ENCODE results near the gene SCN3A. TPM values are rescaled to one million over a fixed set of nuclear protein-coding genes. Genes with fewer than 3 reads are reported as not detected.

SCN3A gene
- total and polyA plus RNA-seq, 2 of the 4 experiments (the other 2 are of a cell fraction): 0.26 to 0.90 TPM

- Histone ChIP-seq H3K9me3 (ENCODE audit: control insufficient read depth, insufficient read depth, low read length) (no peaks in the 10 kb centered on the region), H4K5ac (ENCODE audit: low read depth, low read length) (no peak overlapping the region), H3K4me3 (ENCODE audit: insufficient read depth, low read depth, low read length) (no peak overlapping the region), H3K4me2 (ENCODE audit: low read depth, low read length) (no peak overlapping the region), H4K91ac (ENCODE audit: insufficient read depth, low read depth, low read length) (no peak overlapping the region), H2AK9ac (replicated peaks; ENCODE audit: low read depth, low read length, poor library complexity) (no peak overlapping the region), H3K27me3 (ENCODE audit: control insufficient read depth, insufficient read depth, low read length) (no peaks in the 10 kb centered on the region; the same call in 1 of the 2 replicates), H3K4me1 (ENCODE audit: control insufficient read depth, insufficient read depth, low read length) (no peaks in the 10 kb centered on the region), H3K9ac (ENCODE audit: low read depth, low read length) (no peak overlapping the region), H3K27ac (ENCODE audit: insufficient read depth, low read length) (no peak overlapping the region), H2BK20ac (ENCODE audit: low read depth, low read length) (no peak overlapping the region), H4K8ac (ENCODE audit: low read depth in 2 of 2, low read length in 2 of 2) (no peak overlapping the region), H3K23ac (ENCODE audit: low read depth, low read length) (no peak overlapping the region), H2BK15ac (ENCODE audit: low read depth, low read length) (no peak overlapping the region), H3K56ac (ENCODE audit: extremely low read depth, insufficient read depth, low read length) (no peak overlapping the region), H2AFZ (replicated peaks; ENCODE audit: low read length, poor library complexity) (no peak overlapping the region), H3K9me1 (ENCODE audit: insufficient read depth, low read length) (no peaks in the 10 kb centered on the region), H2BK5ac (ENCODE audit: low read depth, low read length, poor library complexity, severe bottlenecking) (no peak overlapping the region), H2BK120ac (ENCODE audit: low read depth, low read length) (no peak overlapping the region), H3K14ac (replicated peaks; ENCODE audit: low read depth, low read length) (no peak overlapping the region), H3K18ac (ENCODE audit: low read depth, low read length) (no peak overlapping the region), H2AK5ac (ENCODE audit: low read depth, low read length) (no peak overlapping the region), H3K36me3 (ENCODE audit: control insufficient read depth, insufficient read depth, low read length) (no peaks in the 10 kb centered on the region), H4K20me1 (ENCODE audit: insufficient read depth, low read length) (no peaks in the 10 kb centered on the region), H3K4ac (ENCODE audit: low read depth, low read length) (no peak overlapping the region), H3K79me1 (ENCODE audit: low read depth in 1 of 2, low read length in 2 of 2) (no peaks in the 10 kb centered on the region)
- DNase-seq (no peak), ATAC-seq (ENCODE audit: low read depth) (no peak)
- dilution Hi-C loops (cut with HindIII; ENCODE audit: low sequenced_read_pairs, unreplicated experiment) (no loop called here), in situ Hi-C loops (cut with MboI; ENCODE audit: low sequenced_read_pairs) (no loop called here), intact Hi-C loops (cut with micrococcal nuclease) (no loop called here)
- BruUV-seq (replicated peaks): no TSS peak
- WGBS, 2 experiments (ENCODE audit: extremely low coverage in 2 of 2, insufficient read length in 1 of 2): no CpG with 5 or more reads among the region's 1 CpG
- POLR2A ChIA-PET (ENCODE audit: unreplicated experiment): no interaction called here
- TF ChIP-seq, protein P1, sequence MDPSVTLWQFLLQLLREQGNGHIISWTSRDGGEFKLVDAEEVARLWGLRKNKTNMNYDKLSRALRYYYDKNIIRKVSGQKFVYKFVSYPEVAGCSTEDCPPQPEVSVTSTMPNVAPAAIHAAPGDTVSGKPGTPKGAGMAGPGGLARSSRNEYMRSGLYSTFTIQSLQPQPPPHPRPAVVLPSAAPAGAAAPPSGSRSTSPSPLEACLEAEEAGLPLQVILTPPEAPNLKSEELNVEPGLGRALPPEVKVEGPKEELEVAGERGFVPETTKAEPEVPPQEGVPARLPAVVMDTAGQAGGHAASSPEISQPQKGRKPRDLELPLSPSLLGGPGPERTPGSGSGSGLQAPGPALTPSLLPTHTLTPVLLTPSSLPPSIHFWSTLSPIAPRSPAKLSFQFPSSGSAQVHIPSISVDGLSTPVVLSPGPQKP (IDR thresholded peaks at IDR 0.05; ENCODE audit: borderline replicate concordance, low read depth, low read length): no peak
- no peak for TF ChIP-seq CTCF (conservative IDR thresholded peaks at IDR 0.05; ENCODE audit: low read depth, low read length)
- TF ChIP-seq RAD21 (IDR thresholded peaks at IDR 0.05; ENCODE audit: low read length): no peak
- TF ChIP-seq USF2 (IDR thresholded peaks at IDR 0.05; ENCODE audit: low read depth, low read length): no peak
- CTCF ChIA-PET: interaction anchor here (0.7 to 1.8 kb wide), 2 partner anchors 191 to 301 kb away, joined by 3 to 6 read pairs; no protein-coding TSS in a partner anchor
Measured at GRCh38 chr2:165208094-165208493, 4.2 kb upstream of the SCN3A start.

Data from IMR-90 (cell line).